ENCODE measurements around the gene PELI2.

PELI2 gene

GRCh38 chr14:56175773-56176172 lies 57.6 kb downstream of the PELI2 start:
- DNase-seq = no peak

GRCh38 chr14:56176530-56176929 lies 58.3 kb downstream of the PELI2 start:
- no peak for DNase-seq

- no peak for DNase-seq
Measured at GRCh38 chr14:56177036-56177435, 58.8 kb downstream of the PELI2 start.

GRCh38 chr14:56180754-56181542 lies 62.7 kb downstream of the PELI2 start:
- DNase-seq = no peak

GRCh38 chr14:56181681-56182085 lies 63.5 kb downstream of the PELI2 start:
- DNase-seq = no peak

GRCh38 chr14:56182410-56182809 lies 64.2 kb downstream of the PELI2 start:
- no peak for DNase-seq

GRCh38 chr14:56183631-56184157 lies 65.5 kb downstream of the PELI2 start:
- DNase-seq = no peak

GRCh38 chr14:56185992-56186391 lies 67.8 kb downstream of the PELI2 start:
- no peak for DNase-seq

- DNase-seq = no peak
Measured at GRCh38 chr14:56187736-56188135, 69.5 kb downstream of the PELI2 start.

GRCh38 chr14:56189307-56189706 lies 71.1 kb downstream of the PELI2 start:
- no peak for DNase-seq

GRCh38 chr14:56193347-56193746 lies 75.1 kb downstream of the PELI2 start:
- DNase-seq = no peak

- no peak for DNase-seq
Measured at GRCh38 chr14:56194042-56194441, 75.8 kb downstream of the PELI2 start.

GRCh38 chr14:56195223-56195622 lies 77.0 kb downstream of the PELI2 start:
- no peak for DNase-seq

- peak in 1 of 2 donors; percentile 28 for DNase-seq
Measured at GRCh38 chr14:56195704-56196103, 77.5 kb downstream of the PELI2 start.

GRCh38 chr14:56196274-56196673 lies 78.1 kb downstream of the PELI2 start:
- no peak for DNase-seq

- DNase-seq = no peak
Measured at GRCh38 chr14:56197150-56197549, 78.9 kb downstream of the PELI2 start.

GRCh38 chr14:56198438-56198837 lies 80.2 kb downstream of the PELI2 start:
- DNase-seq = no peak

GRCh38 chr14:56199095-56199981 lies 81.1 kb downstream of the PELI2 start:
- no peak for DNase-seq

GRCh38 chr14:56199982-56200577 lies 81.9 kb downstream of the PELI2 start:
- DNase-seq = no peak

GRCh38 chr14:56202256-56202655 lies 84.0 kb downstream of the PELI2 start:
- no peak for DNase-seq

- no peak for DNase-seq
Measured at GRCh38 chr14:56205881-56206280, 87.7 kb downstream of the PELI2 start.

GRCh38 chr14:56206596-56206995 lies 88.4 kb downstream of the PELI2 start:
- no peak for DNase-seq

GRCh38 chr14:56207626-56208292 lies 89.5 kb downstream of the PELI2 start:
- DNase-seq = no peak
